Astrocyte (in vitro differentiated cells and primary cell): ENCODE data around the gene ADH1A. TPM values are rescaled to one million over a fixed set of nuclear protein-coding genes. Genes with fewer than 3 reads are reported as not detected.

Experiments used
- DNase-seq: peaks from one replicate; pipeline ENCODE4 v3.0.0-alpha.2; 2010; ENCODE audit warnings: low read depth
- FAIRE-seq: peaks from 2 replicates; lab custom pipeline; 2011; peaks lifted over from hg19 to GRCh38; lab: Jason Lieb, UNC
- H2AFZ ChIP-seq: 2 replicates; pipeline ENCODE4 v1.6.0; 2012; ENCODE audit warnings: low read depth, low read length, inconsistent platforms
- H3K27ac ChIP-seq: 2 replicates; pipeline ENCODE4 v1.5.1; 2011; ENCODE audit warnings: low read depth, low read length, inconsistent platforms
- H3K27me3 ChIP-seq: 2 replicates; pipeline ENCODE4 v1.6.0; 2011; ENCODE audit warnings: low read length, inconsistent platforms; ENCODE audit not compliant: insufficient read depth
- H3K36me3 ChIP-seq: 2 replicates; pipeline ENCODE4 v1.5.1; 2011; ENCODE audit warnings: low read length, inconsistent platforms; ENCODE audit not compliant: insufficient read depth
- H3K4me1 ChIP-seq: 2 replicates; pipeline ENCODE4 v1.5.1; 2011; ENCODE audit warnings: low read length, inconsistent platforms; ENCODE audit not compliant: insufficient read depth
- H3K4me2 ChIP-seq: 2 replicates; pipeline ENCODE4 v1.6.0; 2012; ENCODE audit warnings: low read length, inconsistent platforms
- H3K4me3 ChIP-seq: 2 replicates; pipeline ENCODE4 v1.5.1; 2011; ENCODE audit warnings: low read depth, mild to moderate bottlenecking, low read length, inconsistent platforms; ENCODE audit not compliant: insufficient read depth
- H3K79me2 ChIP-seq: 2 replicates; pipeline ENCODE4 v1.6.0; 2012; ENCODE audit warnings: mild to moderate bottlenecking, low read length, inconsistent platforms; ENCODE audit not compliant: insufficient read depth
- H3K9ac ChIP-seq: 2 replicates; pipeline ENCODE4 v1.6.0; 2012; ENCODE audit warnings: mild to moderate bottlenecking, low read length, inconsistent platforms
- H3K9me3 ChIP-seq: 2 replicates; pipeline ENCODE4 v1.5.1; 2012; ENCODE audit warnings: low read depth, mild to moderate bottlenecking, low read length, inconsistent platforms; ENCODE audit not compliant: insufficient read depth
- H4K20me1 ChIP-seq: 2 replicates; pipeline ENCODE4 v1.6.0; 2012; ENCODE audit warnings: low read length, inconsistent platforms; ENCODE audit not compliant: insufficient read depth
- H3K27ac Mint-ChIP-seq: one replicate; pipeline ENCODE4 v1.8.0; 2021; ENCODE audit warnings: mild to moderate bottlenecking, mixed read lengths; ENCODE audit not compliant: unreplicated experiment
- H3K27me3 Mint-ChIP-seq: one replicate; pipeline ENCODE4 v1.8.0; 2021; ENCODE audit warnings: low read depth, mixed read lengths; ENCODE audit not compliant: unreplicated experiment
- H3K36me3 Mint-ChIP-seq: one replicate; pipeline ENCODE4 v1.8.0; 2021; ENCODE audit warnings: low read depth, mixed read lengths; ENCODE audit not compliant: unreplicated experiment
- H3K4me1 Mint-ChIP-seq: one replicate; pipeline ENCODE4 v1.8.0; 2021; ENCODE audit warnings: low read depth, mixed read lengths; ENCODE audit not compliant: unreplicated experiment
- H3K4me3 Mint-ChIP-seq: one replicate; pipeline ENCODE4 v1.8.0; 2021; ENCODE audit warnings: mild to moderate bottlenecking, moderate library complexity, mixed read lengths; ENCODE audit not compliant: unreplicated experiment
- H3K9me3 Mint-ChIP-seq: one replicate; pipeline ENCODE4 v1.8.0; 2021; ENCODE audit warnings: mild to moderate bottlenecking, mixed read lengths; ENCODE audit not compliant: unreplicated experiment
- EZH2 ChIP-seq: IDR thresholded peaks from 2 replicates; pipeline ENCODE4 v1.6.1; 2012; ENCODE audit warnings: mild to moderate bottlenecking, low read length, inconsistent platforms; ENCODE audit not compliant: insufficient read depth
- total RNA-seq: library from RNA; stranded (reverse); gene quantifications from 2 replicates; pipeline ENCODE4 v1.2.1, GENCODE V29; 2021
- TF ChIP-seq, protein P1 (sequence below): IDR thresholded peaks from 2 replicates; pipeline ENCODE4 v1.5.1; 2011; ENCODE audit warnings: low read depth, mild to moderate bottlenecking, inconsistent platforms, low read length, moderate library complexity; ENCODE audit not compliant: insufficient read depth

ADH1A gene
- total RNA-seq, 1 donor from 2014 or later, result not detected

DNA sequence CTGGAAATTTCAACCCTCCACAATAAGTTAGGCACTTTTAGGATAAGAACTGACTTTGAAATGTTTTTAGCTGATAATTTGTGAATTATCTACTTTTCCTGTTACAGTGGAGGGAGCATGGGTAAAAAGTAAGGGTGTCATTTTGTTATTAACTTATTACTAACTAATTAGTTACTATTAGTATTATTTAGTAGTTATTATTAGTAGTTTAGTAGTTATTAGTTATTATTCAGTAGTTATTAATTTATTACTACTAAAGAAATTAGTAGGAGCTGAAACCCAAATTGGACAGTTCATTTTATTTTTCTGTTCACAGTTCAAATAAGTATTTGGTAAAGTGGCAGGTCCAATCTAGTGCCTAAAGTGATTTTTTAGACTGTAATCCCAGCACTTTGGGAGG is 5.4 kb downstream of the ADH1A start:
- Mint-ChIP-seq H3K9me3 (no peaks in the 10 kb centered on the region), H3K27me3 (no peaks in the 10 kb centered on the region), H3K4me3 (no peak overlapping the region), H3K4me1 (no peaks in the 10 kb centered on the region), H3K27ac (no peak overlapping the region), H3K36me3 (no peaks in the 10 kb centered on the region)
- Histone ChIP-seq H3K9me3 (no peaks in the 10 kb centered on the region), H3K4me1 (no peaks in the 10 kb centered on the region), H3K4me3 (no peak overlapping the region), H3K79me2 (no peaks in the 10 kb centered on the region), H3K4me2 (no peak overlapping the region), H3K9ac (no peak overlapping the region), H4K20me1 (no peaks in the 10 kb centered on the region), H3K27ac (no peak overlapping the region), H3K36me3 (no peaks in the 10 kb centered on the region), H2AFZ (no peak overlapping the region), H3K27me3 (no peaks in the 10 kb centered on the region)
- FAIRE-seq, result no peak
- TF ChIP-seq, protein P1, sequence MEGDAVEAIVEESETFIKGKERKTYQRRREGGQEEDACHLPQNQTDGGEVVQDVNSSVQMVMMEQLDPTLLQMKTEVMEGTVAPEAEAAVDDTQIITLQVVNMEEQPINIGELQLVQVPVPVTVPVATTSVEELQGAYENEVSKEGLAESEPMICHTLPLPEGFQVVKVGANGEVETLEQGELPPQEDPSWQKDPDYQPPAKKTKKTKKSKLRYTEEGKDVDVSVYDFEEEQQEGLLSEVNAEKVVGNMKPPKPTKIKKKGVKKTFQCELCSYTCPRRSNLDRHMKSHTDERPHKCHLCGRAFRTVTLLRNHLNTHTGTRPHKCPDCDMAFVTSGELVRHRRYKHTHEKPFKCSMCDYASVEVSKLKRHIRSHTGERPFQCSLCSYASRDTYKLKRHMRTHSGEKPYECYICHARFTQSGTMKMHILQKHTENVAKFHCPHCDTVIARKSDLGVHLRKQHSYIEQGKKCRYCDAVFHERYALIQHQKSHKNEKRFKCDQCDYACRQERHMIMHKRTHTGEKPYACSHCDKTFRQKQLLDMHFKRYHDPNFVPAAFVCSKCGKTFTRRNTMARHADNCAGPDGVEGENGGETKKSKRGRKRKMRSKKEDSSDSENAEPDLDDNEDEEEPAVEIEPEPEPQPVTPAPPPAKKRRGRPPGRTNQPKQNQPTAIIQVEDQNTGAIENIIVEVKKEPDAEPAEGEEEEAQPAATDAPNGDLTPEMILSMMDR, result no peak
- no peak for DNase-seq

DNA sequence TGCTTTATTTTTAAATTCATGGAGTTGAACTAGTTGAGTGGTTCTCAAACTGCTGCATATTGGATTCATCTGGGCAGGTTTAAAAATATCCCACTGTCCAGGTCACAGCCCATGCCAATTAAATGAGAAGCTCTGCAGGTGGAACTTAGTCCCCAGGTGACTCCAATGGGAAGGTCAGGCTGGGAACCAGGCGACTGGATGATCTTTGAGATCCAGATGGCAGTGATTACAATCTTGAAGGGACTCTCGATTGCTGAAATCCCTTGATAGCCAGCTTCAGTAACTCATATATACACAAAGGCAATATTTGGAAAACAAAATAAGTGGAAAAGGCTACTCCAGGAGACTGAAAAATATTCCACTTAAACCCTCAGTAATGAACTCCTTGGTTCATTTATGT is 8.1 kb downstream of the ADH1A start:
- Histone ChIP-seq H3K4me3 (no peak overlapping the region), H4K20me1 (no peaks in the 10 kb centered on the region), H3K27ac (no peak overlapping the region), H3K79me2 (no peaks in the 10 kb centered on the region), H3K9me3 (no peaks in the 10 kb centered on the region), H3K4me1 (no peaks in the 10 kb centered on the region), H3K27me3 (no peaks in the 10 kb centered on the region), H2AFZ (no peak overlapping the region), H3K36me3 (no peaks in the 10 kb centered on the region), H3K4me2 (no peak overlapping the region), H3K9ac (no peak overlapping the region)
- no peak for DNase-seq
- no peak for TF ChIP-seq EZH2
- TF ChIP-seq, protein P1, result no peak
- Mint-ChIP-seq H3K4me3 (no peak overlapping the region), H3K27ac (no peak overlapping the region), H3K27me3 (no peaks in the 10 kb centered on the region), H3K9me3 (no peaks in the 10 kb centered on the region), H3K4me1 (no peaks in the 10 kb centered on the region), H3K36me3 (no peaks in the 10 kb centered on the region)
- no peak for FAIRE-seq

DNA sequence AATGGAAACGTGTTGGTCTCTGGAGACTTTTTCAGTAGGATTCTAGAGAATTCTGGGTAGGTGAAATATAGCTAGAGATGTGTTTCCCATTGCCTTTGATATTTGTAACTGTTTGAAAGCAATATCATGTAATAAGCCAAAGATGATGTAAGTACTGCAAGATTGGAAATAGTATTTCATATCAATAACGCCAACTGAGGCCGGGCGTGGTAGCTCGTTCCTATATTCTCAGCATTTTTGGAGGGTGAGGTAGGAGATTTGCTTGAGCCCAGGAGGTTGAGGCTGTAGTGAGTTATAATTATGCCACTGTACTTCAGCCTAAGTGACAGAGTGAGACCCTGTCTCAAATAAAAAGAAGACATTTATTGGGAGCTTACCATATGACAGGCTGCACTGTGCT is 9.5 kb downstream of the ADH1A start:
- Histone ChIP-seq H3K27ac (no peak overlapping the region), H3K79me2 (no peaks in the 10 kb centered on the region), H3K9ac (no peak overlapping the region), H3K4me1 (no peaks in the 10 kb centered on the region), H3K9me3 (no peaks in the 10 kb centered on the region), H3K27me3 (no peaks in the 10 kb centered on the region), H2AFZ (no peak overlapping the region), H3K36me3 (no peaks in the 10 kb centered on the region), H4K20me1 (no peaks in the 10 kb centered on the region), H3K4me3 (no peak overlapping the region), H3K4me2 (no peak overlapping the region)
- TF ChIP-seq EZH2, result no peak
- Mint-ChIP-seq H3K9me3 (no peaks in the 10 kb centered on the region), H3K36me3 (no peaks in the 10 kb centered on the region), H3K4me3 (no peak overlapping the region), H3K27me3 (no peaks in the 10 kb centered on the region), H3K27ac (no peak overlapping the region), H3K4me1 (no peaks in the 10 kb centered on the region)
- no peak for FAIRE-seq
- DNase-seq, result no peak
